Fibroblast of pulmonary artery (primary cell): ENCODE measurements around the gene KRTAP21-2.

Experiments used
- DNase-seq: peaks from one replicate; pipeline ENCODE4 v3.0.0-alpha.2; 2010; ENCODE audit warnings: low read depth
- H3K4me3 ChIP-seq: replicated peaks from 2 replicates; pipeline ENCODE4 v1.5.1; 2011; ENCODE audit warnings: low read depth, mild to moderate bottlenecking, control low read depth, low read length, moderate library complexity
- CTCF ChIP-seq: IDR thresholded peaks from 2 replicates; pipeline ENCODE4 v1.5.1; 2011; ENCODE audit warnings: mild to moderate bottlenecking, control low read depth, low read length, inconsistent platforms; ENCODE audit errors: missing control alignments

KRTAP21-2 gene

GRCh38 chr21:30714456-30714855 lies 32.6 kb downstream of the KRTAP21-2 start:
- no peak overlapping the region for H3K4me3 ChIP-seq
- no peak for DNase-seq
- no peak for TF ChIP-seq CTCF

DNA sequence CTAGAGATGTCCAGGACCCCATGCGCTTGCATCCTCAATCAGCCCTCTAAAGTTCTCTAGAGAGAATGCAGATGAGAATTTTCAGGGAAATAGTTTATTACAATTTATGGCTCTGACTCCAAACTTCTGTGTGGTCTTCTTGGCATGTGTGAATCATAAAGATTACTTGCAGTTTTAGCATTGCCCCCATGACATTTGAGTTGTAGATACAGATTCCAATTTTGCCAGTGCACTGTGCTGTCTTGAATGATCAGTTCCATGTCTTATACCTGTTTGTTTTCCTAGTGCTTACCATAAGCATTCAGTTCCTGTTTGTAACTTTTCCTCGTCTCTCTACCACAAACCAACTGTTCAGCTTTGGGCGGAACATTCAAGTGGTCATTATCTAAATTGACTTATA lies 33.3 kb downstream of the KRTAP21-2 start:
- TF ChIP-seq CTCF: no peak
- no peak overlapping the region for H3K4me3 ChIP-seq
- DNase-seq: no peak

DNA sequence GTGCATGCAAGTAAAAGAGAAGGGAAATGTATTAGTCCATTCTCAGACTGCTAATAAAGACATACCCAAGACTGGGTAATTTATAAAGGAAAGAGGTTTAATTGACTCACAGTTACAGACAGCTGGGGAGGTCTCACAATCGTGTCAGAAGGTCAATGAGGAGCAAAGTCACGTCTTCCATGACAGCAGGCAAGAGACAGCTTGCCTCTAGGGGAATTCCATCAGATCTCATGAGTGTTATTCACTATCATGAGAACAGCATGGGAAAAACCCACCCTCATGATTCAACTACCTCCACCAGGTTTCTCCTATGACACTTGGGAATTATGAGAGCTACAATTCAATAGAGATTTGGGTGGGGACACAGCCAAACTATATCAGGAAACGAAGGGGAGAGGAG lies 36.6 kb downstream of the KRTAP21-2 start:
- no peak for TF ChIP-seq CTCF
- no peak for DNase-seq
- no peak overlapping the region for H3K4me3 ChIP-seq

DNA sequence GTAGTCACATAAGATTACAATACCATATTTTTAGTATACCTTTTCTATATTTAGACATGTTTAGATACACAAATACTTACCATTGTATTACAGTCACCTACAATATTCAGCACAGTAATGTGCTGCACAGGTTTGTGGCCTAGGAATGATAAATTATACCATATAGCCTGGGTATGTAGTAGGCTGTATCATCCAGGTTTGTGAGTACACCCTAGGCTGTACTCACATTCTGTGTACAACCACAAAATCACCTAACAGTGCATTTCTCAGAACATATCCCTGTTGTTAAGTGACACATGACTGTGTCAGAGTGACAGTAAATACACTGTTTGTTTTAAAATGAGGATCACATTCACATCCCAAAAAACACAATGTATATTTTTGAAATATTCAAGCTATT lies 39.6 kb downstream of the KRTAP21-2 start:
- H3K4me3 ChIP-seq: no peak overlapping the region
- no peak for TF ChIP-seq CTCF
- DNase-seq: no peak
